ENCODE data around the gene ITGA5. TPM values are rescaled to one million over a fixed set of nuclear protein-coding genes. Genes with fewer than 3 reads are reported as not detected.

Gene ITGA5
- total and polyA plus RNA-seq, 2 of the 13 experiments (the other 11 are each of a cell fraction or from before 2014, with no cell fraction given), result 0.20 to 0.40 TPM

DNA sequence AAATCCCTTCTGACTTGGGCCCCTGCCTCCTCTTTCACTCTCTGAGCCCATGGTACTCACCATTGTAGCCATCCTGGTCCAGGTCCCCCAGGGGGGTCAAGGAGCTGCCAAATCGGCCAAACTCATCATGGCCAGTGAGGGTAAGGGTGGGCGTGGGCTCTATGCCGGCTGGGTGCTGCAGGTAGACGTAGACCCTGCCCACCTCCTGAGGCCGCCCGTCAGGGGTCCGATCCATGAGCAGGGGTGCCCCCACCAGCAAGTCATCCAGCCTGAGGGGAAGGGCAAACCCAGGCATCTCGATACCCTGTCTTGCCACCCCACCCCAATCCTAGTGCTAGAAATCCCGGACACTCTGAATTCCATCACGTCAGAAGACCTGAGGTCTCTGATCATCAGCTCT lies 14.0 kb downstream of the ITGA5 start:
- intact Hi-C loops (cut with micrococcal nuclease; ENCODE audit: unreplicated experiment), result no loop called here
- WGBS (ENCODE audit: low lambda C conversion rate), result 14% methylated on average over 2 of the region's 10 CpGs
- H3K4me3 ChIP-seq (replicated peaks in 1 of 3; ENCODE audit: insufficient read depth in 1 of 3, low read depth in 2 of 3, low read length in 3 of 3), result no peak overlapping the region
- H3K9ac ChIP-seq (ENCODE audit: insufficient read depth, low read depth, low read length), result no peak overlapping the region
- ChIA-PET POLR2A (no interaction called here), CTCF (ENCODE audit: low intra/inter-chr PET ratio, low total read pairs) (interaction anchor here (1.4 kb wide), 1 partner anchor 11 kb away, joined by 3 read pairs; no protein-coding TSS in a partner anchor)
- H3K79me2 ChIP-seq (ENCODE audit: insufficient read depth, low read length), result no peaks in the 10 kb centered on the region
- H3K27me3 ChIP-seq (ENCODE audit: control insufficient read depth in 1 of 2, insufficient read depth in 2 of 2, low read length in 2 of 2), result peaks cover 0 to 3% of the 10 kb centered on the region in 2 experiments; a peak in 2 of 5 replicates
- no peak overlapping the region for H3K4me2 ChIP-seq (ENCODE audit: low read depth, low read length)
- H3K36me3 ChIP-seq (replicated peaks in 1 of 2; ENCODE audit: control insufficient read depth in 1 of 2, insufficient read depth in 2 of 2, low read length in 2 of 2), result no peaks in the 10 kb centered on the region
- in situ Hi-C loops (cut with HindIII; ENCODE audit: extremely low pct_ligation_motif_present, low pct_unique_long_range_greater_than_20kb), result no loop called here
- ATAC-seq (no peak), FAIRE-seq (no peak), DNase-seq (ENCODE audit: low spot score) (no peak)
- no peaks in the 10 kb centered on the region for H4K20me1 ChIP-seq (ENCODE audit: insufficient read depth, low read length)
- H2AFZ ChIP-seq (ENCODE audit: low read length), result no peak overlapping the region
- no peak overlapping the region for H3K27ac ChIP-seq (ENCODE audit: extremely low read length, insufficient read depth, low read length)
- H3K9me3 ChIP-seq (ENCODE audit: low read length), result no peaks in the 10 kb centered on the region
- TF ChIP-seq ZNF570 (CRISPR knock-in tag; IDR thresholded peaks at IDR 0.05; ENCODE audit: borderline replicate concordance), result no peak
- TF ChIP-seq HMG20B (CRISPR knock-in tag; conservative IDR thresholded peaks at IDR 0.05), result no peak
- no peak for TF ChIP-seq ZBTB20 (CRISPR knock-in tag; IDR thresholded peaks at IDR 0.05; ENCODE audit: borderline replicate concordance, low read depth)
- no peak for TF ChIP-seq ZNF713 (CRISPR knock-in tag; IDR thresholded peaks at IDR 0.05)
- TF ChIP-seq SALL1 (CRISPR knock-in tag; IDR thresholded peaks at IDR 0.05), result no peak
- TF ChIP-seq POLR2G (IDR thresholded peaks at IDR 0.05; ENCODE audit: low read depth, low read length), result no peak
- TF ChIP-seq, protein P1, sequence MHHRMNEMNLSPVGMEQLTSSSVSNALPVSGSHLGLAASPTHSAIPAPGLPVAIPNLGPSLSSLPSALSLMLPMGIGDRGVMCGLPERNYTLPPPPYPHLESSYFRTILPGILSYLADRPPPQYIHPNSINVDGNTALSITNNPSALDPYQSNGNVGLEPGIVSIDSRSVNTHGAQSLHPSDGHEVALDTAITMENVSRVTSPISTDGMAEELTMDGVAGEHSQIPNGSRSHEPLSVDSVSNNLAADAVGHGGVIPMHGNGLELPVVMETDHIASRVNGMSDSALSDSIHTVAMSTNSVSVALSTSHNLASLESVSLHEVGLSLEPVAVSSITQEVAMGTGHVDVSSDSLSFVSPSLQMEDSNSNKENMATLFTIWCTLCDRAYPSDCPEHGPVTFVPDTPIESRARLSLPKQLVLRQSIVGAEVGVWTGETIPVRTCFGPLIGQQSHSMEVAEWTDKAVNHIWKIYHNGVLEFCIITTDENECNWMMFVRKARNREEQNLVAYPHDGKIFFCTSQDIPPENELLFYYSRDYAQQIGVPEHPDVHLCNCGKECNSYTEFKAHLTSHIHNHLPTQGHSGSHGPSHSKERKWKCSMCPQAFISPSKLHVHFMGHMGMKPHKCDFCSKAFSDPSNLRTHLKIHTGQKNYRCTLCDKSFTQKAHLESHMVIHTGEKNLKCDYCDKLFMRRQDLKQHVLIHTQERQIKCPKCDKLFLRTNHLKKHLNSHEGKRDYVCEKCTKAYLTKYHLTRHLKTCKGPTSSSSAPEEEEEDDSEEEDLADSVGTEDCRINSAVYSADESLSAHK (CRISPR knock-in tag; IDR thresholded peaks at IDR 0.05; ENCODE audit: borderline replicate concordance), result no peak
- no TSS peak for BruUV-seq (replicated peaks)
- no peaks in the 10 kb centered on the region for H3K4me1 ChIP-seq (ENCODE audit: insufficient read depth, low read length)
